ENCODE data around the gene CETP.

CETP gene

DNA sequence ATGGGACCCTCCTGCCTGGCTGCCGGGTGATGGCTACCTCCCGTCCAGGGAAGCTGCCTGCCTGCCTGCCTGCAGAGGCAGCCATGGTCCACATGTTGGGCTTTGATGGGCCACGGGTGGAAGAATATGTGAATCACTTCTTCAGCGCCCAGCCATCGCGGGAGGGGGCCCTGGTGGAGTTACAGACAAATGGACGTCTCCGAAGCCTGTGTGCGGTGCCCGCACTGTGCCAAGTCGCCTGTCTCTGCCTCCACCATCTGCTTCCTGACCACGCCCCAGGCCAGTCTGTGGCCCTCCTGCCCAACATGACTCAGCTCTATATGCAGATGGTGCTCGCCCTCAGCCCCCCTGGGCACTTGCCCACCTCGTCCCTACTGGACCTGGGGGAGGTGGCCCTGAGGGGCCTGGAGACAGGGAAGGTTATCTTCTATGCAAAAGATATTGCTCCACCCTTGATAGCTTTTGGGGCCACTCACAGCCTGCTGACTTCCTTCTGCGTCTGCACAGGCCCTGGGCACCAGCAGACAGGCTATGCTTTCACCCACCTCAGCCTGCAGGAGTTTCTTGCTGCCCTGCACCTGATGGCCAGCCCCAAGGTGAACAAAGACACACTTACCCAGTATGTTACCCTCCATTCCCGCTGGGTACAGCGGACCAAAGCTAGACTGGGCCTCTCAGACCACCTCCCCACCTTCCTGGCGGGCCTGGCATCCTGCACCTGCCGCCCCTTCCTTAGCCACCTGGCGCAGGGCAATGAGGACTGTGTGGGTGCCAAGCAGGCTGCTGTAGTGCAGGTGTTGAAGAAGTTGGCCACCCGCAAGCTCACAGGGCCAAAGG is 64.4 kb downstream of the CETP start:
- no peak for DNase-seq

- DNase-seq = no peak
These were observed 65.0 kb downstream of the CETP start for GRCh38 chr16:57026778-57027062.

GRCh38 chr16:57027067-57027466 is 65.3 kb downstream of the CETP start:
- no peak for DNase-seq

DNA sequence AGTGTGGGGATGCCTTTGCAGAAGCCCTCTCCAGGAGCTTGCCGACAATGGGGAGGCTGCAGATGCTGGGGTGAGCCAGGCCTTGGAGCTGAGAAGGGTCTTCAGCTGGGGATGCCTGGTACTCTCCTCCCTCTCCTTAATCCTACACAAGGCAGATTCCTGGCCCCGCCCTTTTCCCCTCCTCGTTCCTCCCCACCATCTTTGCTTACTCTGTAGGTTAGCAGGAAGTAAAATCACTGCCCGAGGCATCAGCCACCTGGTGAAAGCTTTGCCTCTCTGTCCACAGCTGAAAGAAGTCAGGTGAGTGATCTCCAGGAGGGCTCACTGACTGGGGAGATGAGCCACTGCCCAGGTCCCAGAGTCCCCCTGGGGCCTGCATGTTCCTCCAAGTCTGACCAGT is 66.3 kb downstream of the CETP start:
- DNase-seq = no peak

DNA sequence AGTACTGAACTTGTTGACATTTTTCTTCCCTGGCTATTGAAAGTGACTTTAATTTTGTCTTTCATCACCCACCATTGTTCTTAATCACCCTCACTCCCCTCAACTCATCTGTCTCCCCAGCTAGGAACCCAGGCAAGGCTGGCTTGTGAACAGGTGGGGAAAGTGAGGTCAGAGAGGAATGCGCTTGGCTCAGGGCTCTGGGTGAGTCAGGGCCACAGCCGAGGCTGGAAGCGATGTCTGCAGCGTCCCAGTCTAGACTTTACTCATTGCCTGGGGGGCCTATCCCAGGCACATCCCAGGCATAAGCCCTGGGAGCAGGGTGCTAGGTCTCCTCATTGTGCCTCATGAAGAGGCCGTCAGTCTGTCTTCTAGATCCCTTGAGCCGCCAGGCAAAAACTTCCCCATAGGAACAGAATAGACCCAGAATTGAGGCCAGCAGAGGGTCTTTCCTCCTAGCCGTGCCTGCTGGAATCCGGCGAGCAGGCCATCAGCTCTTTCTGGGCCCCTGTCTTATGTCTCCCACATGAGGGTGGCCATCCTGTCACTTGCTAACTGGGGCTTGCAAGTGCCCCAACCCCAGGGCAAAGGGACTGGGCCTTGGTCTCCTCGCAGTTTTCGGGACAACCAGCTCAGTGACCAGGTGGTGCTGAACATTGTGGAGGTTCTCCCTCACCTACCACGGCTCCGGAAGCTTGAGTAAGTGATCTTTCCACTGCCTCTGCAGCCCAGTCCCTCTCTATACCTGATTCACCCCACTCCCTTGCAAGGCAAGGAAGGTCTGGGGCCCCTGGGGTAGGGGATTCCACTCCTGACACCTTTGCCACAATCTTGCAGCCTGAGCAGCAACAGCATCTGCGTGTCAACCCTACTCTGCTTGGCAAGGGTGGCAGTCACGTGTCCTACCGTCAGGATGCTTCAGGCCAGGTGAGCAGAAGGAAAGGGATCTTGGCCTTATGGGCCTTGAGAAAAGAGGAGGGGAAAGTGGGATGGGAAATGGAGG is 67.7 kb downstream of the CETP start:
- DNase-seq = no peak

GRCh38 chr16:57030346-57030902 is 68.7 kb downstream of the CETP start:
- DNase-seq = no peak

GRCh38 chr16:57031156-57031555 is 69.4 kb downstream of the CETP start:
- no peak for DNase-seq

DNA sequence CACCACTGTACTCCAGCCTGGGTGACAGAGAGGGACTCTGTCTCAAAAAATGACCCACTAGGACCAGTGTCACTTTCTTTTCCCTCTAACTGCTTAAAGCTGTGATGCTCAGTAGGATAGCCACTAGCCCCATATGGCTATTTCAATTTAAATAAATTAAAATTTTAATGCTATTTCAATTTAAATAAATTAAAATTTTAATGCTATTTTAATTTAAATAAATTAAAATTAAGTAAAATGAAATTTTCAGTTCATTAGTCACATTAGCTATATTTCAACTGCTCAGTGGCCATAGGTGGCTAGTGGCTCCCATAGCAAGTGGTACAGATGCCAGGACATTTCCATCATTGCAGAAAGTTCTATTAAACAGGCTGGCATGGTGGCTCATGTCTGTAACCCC is 70.6 kb downstream of the CETP start:
- DNase-seq = no peak

DNA sequence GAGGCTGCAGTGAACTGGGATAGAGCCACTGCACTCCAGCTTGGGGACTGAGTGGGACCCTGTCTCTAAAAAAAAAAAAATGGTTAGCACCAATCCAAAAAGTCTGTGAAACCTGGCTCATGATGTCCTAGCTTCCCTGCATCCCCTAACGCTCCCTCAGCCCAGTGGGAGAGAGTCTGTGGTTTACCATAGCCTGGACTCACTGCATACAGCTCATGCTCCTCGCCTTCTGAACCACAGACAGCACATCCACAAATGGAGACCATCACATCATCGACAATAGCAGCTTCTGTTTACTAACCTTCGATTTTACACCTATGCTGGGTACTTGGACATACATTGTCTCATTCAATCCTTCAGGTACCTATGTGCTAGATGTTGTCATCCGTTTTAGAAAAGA is 71.2 kb downstream of the CETP start:
- no peak for DNase-seq
